SK-N-SH treated with all-trans-retinoic acid at 6 μM for 48 hours (cell line): ENCODE data around the gene PREB.

Source experiments
- ATAC-seq: fragments of 200-7000 bp; cut with Tn5 transposase; 3 replicates; pipeline ENCODE4 v1.9.1; 2020; ENCODE audit warnings: mild to moderate bottlenecking, moderate library complexity
- ARNTL ChIP-seq: fragments of 450-650 bp; formaldehyde crosslinking; IDR thresholded peaks from 2 replicates; pipeline ENCODE4 v1.5.0; 2020; ENCODE audit warnings: low read depth, mild to moderate bottlenecking, moderate library complexity, borderline replicate concordance
- BACH2 ChIP-seq: fragments of 250-450 bp; sonication (Bioruptor Pico); IDR thresholded peaks from 2 replicates; pipeline ENCODE4 v1.9.0; 2021; ENCODE audit warnings: mild to moderate bottlenecking, borderline replicate concordance
- CSDC2 ChIP-seq: fragments of 250-450 bp; sonication (Bioruptor Pico); IDR thresholded peaks from 2 replicates; pipeline ENCODE4 v1.5.0; 2020; ENCODE audit warnings: mild to moderate bottlenecking, moderate library complexity
- ESRRG ChIP-seq: fragments of 250-450 bp; sonication (Bioruptor Pico); IDR thresholded peaks from 2 replicates; pipeline ENCODE4 v1.6.1; 2021; ENCODE audit warnings: mild to moderate bottlenecking
- GLIS3 ChIP-seq: fragments of 250-450 bp; sonication (Bioruptor Pico); IDR thresholded peaks from 2 replicates; pipeline ENCODE4 v1.5.0; 2020; ENCODE audit warnings: mild to moderate bottlenecking, moderate library complexity
- ISL1 ChIP-seq: fragments of 250-450 bp; sonication (Bioruptor Pico); IDR thresholded peaks from 2 replicates; pipeline ENCODE4 v2.1.2; 2022; ENCODE audit warnings: mild to moderate bottlenecking, moderate library complexity
- OSR1 ChIP-seq: fragments of 250-450 bp; sonication (Bioruptor Pico); IDR thresholded peaks from 2 replicates; pipeline ENCODE4 v1.8.0; 2022; ENCODE audit warnings: moderate library complexity, mild to moderate bottlenecking, inconsistent platforms
- PPARA ChIP-seq: fragments of 250-450 bp; sonication (Bioruptor Pico); IDR thresholded peaks from 2 replicates; pipeline ENCODE4 v1.5.0; 2020; ENCODE audit warnings: mild to moderate bottlenecking, borderline replicate concordance
- RARB ChIP-seq: fragments of 250-450 bp; sonication (Bioruptor Pico); IDR thresholded peaks from 2 replicates; pipeline ENCODE4 v1.8.0; 2021; ENCODE audit warnings: mild to moderate bottlenecking, moderate library complexity
- SNAI2 ChIP-seq: fragments of 250-450 bp; sonication (Bioruptor Pico); IDR thresholded peaks from 2 replicates; pipeline ENCODE4 v1.5.0; 2020; ENCODE audit warnings: mild to moderate bottlenecking, moderate library complexity
- TCF4 ChIP-seq: fragments of 250-450 bp; sonication (Bioruptor Pico); IDR thresholded peaks from 2 replicates; pipeline ENCODE4 v1.8.0; 2021; ENCODE audit warnings: mild to moderate bottlenecking, moderate library complexity, borderline replicate concordance
- TOX ChIP-seq: fragments of 250-450 bp; sonication (Bioruptor Pico); IDR thresholded peaks from 2 replicates; pipeline ENCODE4 v1.8.0; 2021; ENCODE audit warnings: mild to moderate bottlenecking, moderate library complexity, borderline replicate concordance
- ZC3H10 ChIP-seq: fragments of 250-450 bp; sonication (Bioruptor Pico); IDR thresholded peaks from 2 replicates; pipeline ENCODE4 v1.5.1; 2021; ENCODE audit warnings: mild to moderate bottlenecking, moderate library complexity
- ZFP3 ChIP-seq: fragments of 250-450 bp; sonication (Bioruptor Pico); IDR thresholded peaks from 2 replicates; pipeline ENCODE4 v1.5.0; 2020; ENCODE audit warnings: mild to moderate bottlenecking, moderate library complexity
- ZFP30 ChIP-seq: fragments of 450-650 bp; formaldehyde crosslinking; IDR thresholded peaks from 2 replicates; pipeline ENCODE4 v1.5.0; 2022; ENCODE audit warnings: mild to moderate bottlenecking, moderate library complexity
- ZNF565 ChIP-seq: fragments of 450-650 bp; formaldehyde crosslinking; conservative IDR thresholded peaks from 2 replicates; pipeline ENCODE4 v1.5.0; 2020; ENCODE audit warnings: low read depth, mild to moderate bottlenecking, moderate library complexity
- ZNF70 ChIP-seq: fragments of 450-650 bp; formaldehyde crosslinking; IDR thresholded peaks from 2 replicates; pipeline ENCODE4 v1.5.0; 2020; ENCODE audit warnings: mild to moderate bottlenecking, moderate library complexity
- ZNF8 ChIP-seq: fragments of 450-650 bp; formaldehyde crosslinking; IDR thresholded peaks from 2 replicates; pipeline ENCODE4 v1.5.0; 2020; ENCODE audit warnings: mild to moderate bottlenecking, moderate library complexity
- TF ChIP-seq, protein P1 (sequence below): fragments of 250-450 bp; sonication (Bioruptor Pico); IDR thresholded peaks from 2 replicates; pipeline ENCODE4 v1.8.0; 2021; ENCODE audit warnings: low read depth, mild to moderate bottlenecking, moderate library complexity, borderline replicate concordance
- TF ChIP-seq, protein P2 (sequence below): fragments of 250-450 bp; sonication (Bioruptor Pico); IDR thresholded peaks from 2 replicates; pipeline ENCODE4 v1.5.1; 2021; ENCODE audit warnings: mild to moderate bottlenecking, moderate library complexity
- TF ChIP-seq, protein P3 (sequence below): fragments of 250-450 bp; sonication (Bioruptor Pico); IDR thresholded peaks from 2 replicates; pipeline ENCODE4 v1.5.0; 2020; ENCODE audit warnings: mild to moderate bottlenecking, moderate library complexity
- TF ChIP-seq, protein P4 (sequence below): fragments of 250-450 bp; sonication (Bioruptor Pico); IDR thresholded peaks from 2 replicates; pipeline ENCODE4 v1.5.1; 2020; ENCODE audit warnings: low read depth, mild to moderate bottlenecking, moderate library complexity
- TF ChIP-seq, protein P5 (sequence below): fragments of 250-450 bp; sonication (Bioruptor Pico); IDR thresholded peaks from 2 replicates; pipeline ENCODE4 v1.8.0; 2020; ENCODE audit warnings: mild to moderate bottlenecking, moderate library complexity, borderline replicate concordance

Gene PREB

DNA sequence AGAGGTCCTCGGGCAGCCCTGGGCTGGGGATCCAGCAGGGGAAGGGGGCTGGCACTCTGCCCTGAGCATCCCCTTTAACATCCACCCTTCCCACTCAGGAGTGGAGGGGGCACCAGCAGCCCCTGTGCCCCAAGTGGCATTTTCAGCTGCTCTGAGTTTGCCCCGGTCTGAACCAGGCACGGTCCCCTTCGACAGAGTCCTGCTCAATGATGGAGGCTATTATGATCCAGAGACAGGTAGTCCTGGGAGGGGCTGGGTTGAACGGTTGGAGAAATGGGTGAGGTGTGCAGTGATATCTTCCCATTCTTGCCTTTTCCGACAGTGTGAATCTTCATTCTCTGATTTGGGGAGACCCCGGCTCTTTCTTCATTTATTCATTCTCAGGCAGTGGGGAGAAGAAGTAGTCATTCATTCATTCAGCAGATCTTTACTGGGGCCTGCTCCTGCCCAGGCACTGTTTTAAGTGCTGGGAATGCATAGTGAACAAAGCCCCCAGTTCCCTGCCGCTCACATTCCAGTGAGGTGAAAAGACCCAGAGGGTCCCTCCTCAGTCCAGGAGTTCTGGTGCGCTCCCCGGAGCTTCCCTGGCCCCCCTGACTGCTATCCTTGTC, 49.3 kb downstream of the PREB start:
- no peak for ATAC-seq

DNA sequence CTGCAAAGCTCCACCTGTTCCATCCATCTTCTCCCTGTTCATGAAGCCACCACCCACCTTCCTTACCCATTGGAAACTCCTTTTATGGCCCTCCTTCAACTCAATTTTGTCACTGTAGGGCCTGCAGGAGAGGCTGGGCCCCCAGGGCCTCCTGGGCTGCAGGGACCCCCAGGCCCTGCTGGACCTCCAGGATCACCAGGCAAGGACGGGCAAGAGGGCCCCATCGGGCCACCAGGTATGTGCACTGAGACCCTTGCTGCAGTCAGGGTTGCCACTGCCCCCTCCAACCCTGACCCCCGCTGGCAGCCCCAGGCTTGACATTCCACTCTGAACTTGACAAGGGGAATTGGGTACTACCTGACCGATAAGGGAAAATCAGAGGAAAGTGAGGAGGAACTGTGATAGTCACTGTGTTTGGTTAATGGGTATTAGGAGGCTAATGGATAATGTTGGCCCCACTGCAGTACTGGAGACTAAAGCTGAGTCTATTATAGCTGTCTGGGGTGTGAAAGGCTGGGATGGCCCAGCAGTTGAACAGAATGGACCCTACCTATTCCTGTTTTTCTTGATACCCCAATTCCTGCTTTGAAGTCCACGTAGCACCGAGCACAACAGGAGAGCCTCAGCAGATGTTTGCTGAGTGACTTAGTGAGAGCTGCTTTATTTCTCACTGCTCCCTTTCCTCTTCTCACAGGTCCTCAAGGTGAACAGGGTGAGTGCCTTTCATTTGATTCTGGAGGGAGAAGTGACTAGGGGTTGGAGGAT, 50.0 kb downstream of the PREB start:
- ATAC-seq, result no peak
- TF ChIP-seq SNAI2 (CRISPR knock-in tag) (no peak), BACH2 (no peak), ISL1 (no peak)
- TF ChIP-seq, all 23 proteins: peak for 0

More for the DNA sequence above, 49.3 kb downstream of the PREB start:
- TF ChIP-seq TOX (CRISPR knock-in tag) (no peak), ARNTL (CRISPR knock-in tag) (no peak)
- TF ChIP-seq, protein P1, sequence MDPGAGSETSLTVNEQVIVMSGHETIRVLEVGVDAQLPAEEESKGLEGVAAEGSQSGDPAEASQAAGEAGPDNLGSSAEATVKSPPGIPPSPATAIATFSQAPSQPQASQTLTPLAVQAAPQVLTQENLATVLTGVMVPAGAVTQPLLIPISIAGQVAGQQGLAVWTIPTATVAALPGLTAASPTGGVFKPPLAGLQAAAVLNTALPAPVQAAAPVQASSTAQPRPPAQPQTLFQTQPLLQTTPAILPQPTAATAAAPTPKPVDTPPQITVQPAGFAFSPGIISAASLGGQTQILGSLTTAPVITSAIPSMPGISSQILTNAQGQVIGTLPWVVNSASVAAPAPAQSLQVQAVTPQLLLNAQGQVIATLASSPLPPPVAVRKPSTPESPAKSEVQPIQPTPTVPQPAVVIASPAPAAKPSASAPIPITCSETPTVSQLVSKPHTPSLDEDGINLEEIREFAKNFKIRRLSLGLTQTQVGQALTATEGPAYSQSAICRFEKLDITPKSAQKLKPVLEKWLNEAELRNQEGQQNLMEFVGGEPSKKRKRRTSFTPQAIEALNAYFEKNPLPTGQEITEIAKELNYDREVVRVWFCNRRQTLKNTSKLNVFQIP, result no peak

DNA sequence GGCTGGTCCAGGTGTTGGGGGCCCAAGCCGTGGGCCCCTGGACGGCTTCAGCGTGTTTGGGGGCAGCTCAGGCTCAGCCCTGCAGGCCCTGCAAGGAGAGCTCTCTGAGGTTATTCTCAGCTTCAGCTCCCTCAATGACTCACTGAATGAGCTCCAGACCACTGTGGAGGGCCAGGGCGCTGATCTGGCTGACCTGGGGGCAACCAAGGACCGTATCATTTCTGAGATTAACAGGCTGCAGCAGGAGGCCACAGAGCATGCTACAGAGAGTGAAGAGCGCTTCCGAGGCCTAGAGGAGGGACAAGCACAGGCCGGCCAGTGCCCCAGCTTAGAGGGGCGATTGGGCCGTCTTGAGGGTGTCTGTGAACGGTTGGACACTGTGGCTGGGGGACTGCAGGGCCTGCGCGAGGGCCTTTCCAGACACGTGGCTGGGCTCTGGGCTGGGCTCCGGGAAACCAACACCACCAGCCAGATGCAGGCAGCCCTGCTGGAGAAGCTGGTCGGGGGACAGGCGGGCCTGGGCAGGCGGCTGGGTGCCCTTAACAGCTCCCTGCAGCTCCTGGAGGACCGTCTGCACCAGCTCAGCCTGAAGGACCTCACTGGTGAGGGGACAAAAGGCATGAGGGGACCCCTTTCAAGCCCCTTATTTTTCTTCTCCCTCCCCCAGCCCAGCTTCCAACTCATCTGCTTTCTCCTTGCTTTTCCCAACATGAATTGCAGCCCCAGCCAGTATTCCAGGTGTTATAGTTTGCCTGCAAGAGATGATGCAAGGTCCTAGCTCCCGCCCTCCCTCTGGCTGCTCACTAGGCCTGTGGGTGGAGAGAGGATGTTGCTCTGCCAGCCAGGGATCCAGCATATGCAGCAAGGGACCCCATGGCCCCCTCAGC, 50.8 kb downstream of the PREB start:
- no peak for ATAC-seq
- TF ChIP-seq CSDC2 (CRISPR knock-in tag) (no peak), TOX (CRISPR knock-in tag) (no peak), OSR1 (CRISPR knock-in tag) (no peak)
- TF ChIP-seq, protein P2, sequence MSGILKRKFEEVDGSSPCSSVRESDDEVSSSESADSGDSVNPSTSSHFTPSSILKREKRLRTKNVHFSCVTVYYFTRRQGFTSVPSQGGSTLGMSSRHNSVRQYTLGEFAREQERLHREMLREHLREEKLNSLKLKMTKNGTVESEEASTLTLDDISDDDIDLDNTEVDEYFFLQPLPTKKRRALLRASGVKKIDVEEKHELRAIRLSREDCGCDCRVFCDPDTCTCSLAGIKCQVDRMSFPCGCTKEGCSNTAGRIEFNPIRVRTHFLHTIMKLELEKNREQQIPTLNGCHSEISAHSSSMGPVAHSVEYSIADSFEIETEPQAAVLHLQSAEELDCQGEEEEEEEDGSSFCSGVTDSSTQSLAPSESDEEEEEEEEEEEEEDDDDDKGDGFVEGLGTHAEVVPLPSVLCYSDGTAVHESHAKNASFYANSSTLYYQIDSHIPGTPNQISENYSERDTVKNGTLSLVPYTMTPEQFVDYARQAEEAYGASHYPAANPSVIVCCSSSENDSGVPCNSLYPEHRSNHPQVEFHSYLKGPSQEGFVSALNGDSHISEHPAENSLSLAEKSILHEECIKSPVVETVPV (CRISPR knock-in tag), result no peak

DNA sequence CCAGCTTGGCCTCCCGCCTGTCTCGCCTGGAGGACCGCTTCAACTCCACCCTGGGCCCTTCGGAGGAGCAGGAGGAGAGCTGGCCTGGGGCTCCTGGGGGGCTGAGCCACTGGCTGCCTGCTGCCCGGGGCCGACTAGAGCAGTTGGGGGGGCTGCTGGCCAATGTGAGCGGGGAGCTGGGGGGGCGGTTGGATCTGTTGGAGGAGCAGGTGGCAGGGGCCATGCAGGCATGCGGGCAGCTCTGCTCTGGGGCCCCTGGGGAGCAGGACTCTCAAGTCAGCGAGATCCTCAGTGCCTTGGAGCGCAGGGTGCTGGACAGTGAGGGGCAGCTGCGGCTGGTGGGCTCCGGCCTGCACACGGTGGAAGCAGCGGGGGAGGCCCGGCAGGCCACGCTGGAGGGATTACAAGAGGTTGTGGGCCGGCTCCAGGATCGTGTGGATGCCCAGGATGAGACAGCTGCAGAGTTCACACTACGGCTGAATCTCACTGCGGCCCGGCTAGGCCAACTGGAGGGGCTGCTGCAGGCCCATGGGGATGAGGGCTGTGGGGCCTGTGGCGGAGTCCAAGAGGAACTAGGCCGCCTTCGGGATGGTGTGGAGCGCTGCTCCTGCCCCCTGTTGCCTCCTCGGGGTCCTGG, 51.5 kb downstream of the PREB start:
- ATAC-seq, result no peak
- TF ChIP-seq ZFP30, result no peak
- TF ChIP-seq, protein P3, sequence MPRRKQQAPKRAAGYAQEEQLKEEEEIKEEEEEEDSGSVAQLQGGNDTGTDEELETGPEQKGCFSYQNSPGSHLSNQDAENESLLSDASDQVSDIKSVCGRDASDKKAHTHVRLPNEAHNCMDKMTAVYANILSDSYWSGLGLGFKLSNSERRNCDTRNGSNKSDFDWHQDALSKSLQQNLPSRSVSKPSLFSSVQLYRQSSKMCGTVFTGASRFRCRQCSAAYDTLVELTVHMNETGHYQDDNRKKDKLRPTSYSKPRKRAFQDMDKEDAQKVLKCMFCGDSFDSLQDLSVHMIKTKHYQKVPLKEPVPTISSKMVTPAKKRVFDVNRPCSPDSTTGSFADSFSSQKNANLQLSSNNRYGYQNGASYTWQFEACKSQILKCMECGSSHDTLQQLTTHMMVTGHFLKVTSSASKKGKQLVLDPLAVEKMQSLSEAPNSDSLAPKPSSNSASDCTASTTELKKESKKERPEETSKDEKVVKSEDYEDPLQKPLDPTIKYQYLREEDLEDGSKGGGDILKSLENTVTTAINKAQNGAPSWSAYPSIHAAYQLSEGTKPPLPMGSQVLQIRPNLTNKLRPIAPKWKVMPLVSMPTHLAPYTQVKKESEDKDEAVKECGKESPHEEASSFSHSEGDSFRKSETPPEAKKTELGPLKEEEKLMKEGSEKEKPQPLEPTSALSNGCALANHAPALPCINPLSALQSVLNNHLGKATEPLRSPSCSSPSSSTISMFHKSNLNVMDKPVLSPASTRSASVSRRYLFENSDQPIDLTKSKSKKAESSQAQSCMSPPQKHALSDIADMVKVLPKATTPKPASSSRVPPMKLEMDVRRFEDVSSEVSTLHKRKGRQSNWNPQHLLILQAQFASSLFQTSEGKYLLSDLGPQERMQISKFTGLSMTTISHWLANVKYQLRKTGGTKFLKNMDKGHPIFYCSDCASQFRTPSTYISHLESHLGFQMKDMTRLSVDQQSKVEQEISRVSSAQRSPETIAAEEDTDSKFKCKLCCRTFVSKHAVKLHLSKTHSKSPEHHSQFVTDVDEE (CRISPR knock-in tag), result no peak
- TF ChIP-seq ISL1, result no peak
- TF ChIP-seq ZNF8 (CRISPR knock-in tag), result no peak
- TF ChIP-seq, protein P4, sequence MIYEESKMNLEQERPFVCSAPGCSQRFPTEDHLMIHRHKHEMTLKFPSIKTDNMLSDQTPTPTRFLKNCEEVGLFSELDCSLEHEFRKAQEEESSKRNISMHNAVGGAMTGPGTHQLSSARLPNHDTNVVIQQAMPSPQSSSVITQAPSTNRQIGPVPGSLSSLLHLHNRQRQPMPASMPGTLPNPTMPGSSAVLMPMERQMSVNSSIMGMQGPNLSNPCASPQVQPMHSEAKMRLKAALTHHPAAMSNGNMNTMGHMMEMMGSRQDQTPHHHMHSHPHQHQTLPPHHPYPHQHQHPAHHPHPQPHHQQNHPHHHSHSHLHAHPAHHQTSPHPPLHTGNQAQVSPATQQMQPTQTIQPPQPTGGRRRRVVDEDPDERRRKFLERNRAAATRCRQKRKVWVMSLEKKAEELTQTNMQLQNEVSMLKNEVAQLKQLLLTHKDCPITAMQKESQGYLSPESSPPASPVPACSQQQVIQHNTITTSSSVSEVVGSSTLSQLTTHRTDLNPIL, result no peak
- TF ChIP-seq ZNF70 (CRISPR knock-in tag), result no peak
- TF ChIP-seq RARB, result no peak
- TF ChIP-seq ZC3H10 (CRISPR knock-in tag), result no peak
- no peak for TF ChIP-seq GLIS3 (CRISPR knock-in tag)
- no peak for TF ChIP-seq SNAI2 (CRISPR knock-in tag)
- no peak for TF ChIP-seq CSDC2 (CRISPR knock-in tag)
- TF ChIP-seq ESRRG, result no peak
- no peak for TF ChIP-seq PPARA (CRISPR knock-in tag)
- TF ChIP-seq, protein P1, result no peak
- TF ChIP-seq ZNF565, result no peak
- TF ChIP-seq ARNTL (CRISPR knock-in tag), result no peak
- no peak for TF ChIP-seq TCF4
- TF ChIP-seq, protein P5, sequence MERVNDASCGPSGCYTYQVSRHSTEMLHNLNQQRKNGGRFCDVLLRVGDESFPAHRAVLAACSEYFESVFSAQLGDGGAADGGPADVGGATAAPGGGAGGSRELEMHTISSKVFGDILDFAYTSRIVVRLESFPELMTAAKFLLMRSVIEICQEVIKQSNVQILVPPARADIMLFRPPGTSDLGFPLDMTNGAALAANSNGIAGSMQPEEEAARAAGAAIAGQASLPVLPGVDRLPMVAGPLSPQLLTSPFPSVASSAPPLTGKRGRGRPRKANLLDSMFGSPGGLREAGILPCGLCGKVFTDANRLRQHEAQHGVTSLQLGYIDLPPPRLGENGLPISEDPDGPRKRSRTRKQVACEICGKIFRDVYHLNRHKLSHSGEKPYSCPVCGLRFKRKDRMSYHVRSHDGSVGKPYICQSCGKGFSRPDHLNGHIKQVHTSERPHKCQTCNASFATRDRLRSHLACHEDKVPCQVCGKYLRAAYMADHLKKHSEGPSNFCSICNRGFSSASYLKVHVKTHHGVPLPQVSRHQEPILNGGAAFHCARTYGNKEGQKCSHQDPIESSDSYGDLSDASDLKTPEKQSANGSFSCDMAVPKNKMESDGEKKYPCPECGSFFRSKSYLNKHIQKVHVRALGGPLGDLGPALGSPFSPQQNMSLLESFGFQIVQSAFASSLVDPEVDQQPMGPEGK (CRISPR knock-in tag), result no peak
- no peak for TF ChIP-seq ZFP3 (CRISPR knock-in tag)
- TF ChIP-seq TOX (CRISPR knock-in tag), result no peak
- TF ChIP-seq, all 23 proteins: peak for 0
